ENCODE data around the gene GPC6.

The GPC6 gene

DNA sequence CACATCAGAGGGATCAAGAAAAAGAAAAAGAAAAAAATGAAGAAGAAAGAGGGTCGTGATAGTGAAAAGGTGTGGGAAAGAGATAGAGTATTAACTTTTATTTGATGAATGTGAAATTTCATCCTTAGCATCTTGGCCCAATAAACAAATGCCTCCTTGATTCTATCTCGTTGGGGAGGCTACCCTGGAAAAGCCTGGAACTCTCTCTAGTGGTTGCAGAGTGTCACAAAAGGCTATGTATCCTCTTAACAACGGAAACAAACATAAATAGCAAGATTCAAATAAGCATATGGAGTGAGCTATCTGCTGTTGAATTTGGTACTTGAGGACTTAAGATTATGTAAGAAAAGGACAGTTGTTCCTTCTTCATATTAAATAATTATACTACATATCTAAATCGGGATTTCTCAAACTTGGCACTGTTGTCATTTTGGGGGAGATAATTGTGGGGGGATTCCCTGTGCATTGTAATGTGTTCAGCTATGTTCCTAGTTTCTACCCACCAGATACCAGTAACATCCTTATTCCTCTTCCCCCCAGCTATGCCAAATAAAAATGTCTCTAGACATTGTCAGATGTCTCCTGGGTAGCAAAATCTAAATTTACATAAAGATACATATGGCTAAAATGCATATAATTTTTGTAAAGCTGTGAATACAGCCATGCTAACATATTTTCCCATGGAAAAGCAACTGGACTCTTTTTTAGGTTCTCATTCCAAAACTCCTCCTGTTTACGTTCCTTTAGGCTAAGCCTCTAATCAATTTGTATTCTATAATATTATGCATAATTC, 695.7 kb downstream of the GPC6 start:
- H3K4me1 ChIP-seq (ENCODE audit: control insufficient read depth, insufficient read depth, low read length), result no peaks in the 10 kb centered on the region
- no peak overlapping the region for H3K4me3 ChIP-seq (ENCODE audit: low read depth, low read length)
- ChIA-PET POLR2A (no interaction called here), CTCF (no interaction called here)
- no peak overlapping the region for H3K27ac ChIP-seq (ENCODE audit: extremely low read depth, low read depth, low read length)
- no peaks in the 10 kb centered on the region for H3K36me3 ChIP-seq (ENCODE audit: control insufficient read depth in 2 of 2, insufficient read depth in 1 of 2, low read length in 2 of 2)
- no peaks in the 10 kb centered on the region for H3K9me3 ChIP-seq (ENCODE audit: control insufficient read depth, insufficient read depth, low read depth, low read length)
- no peak for TF ChIP-seq GLIS1 (tag by site-specific recombination; IDR thresholded peaks at IDR 0.05)
- no peak for TF ChIP-seq EGR2 (tag by site-specific recombination; IDR thresholded peaks at IDR 0.05; ENCODE audit: low read depth)
- no peak for TF ChIP-seq ZSCAN16 (tag by site-specific recombination; IDR thresholded peaks at IDR 0.05)

- CTCF ChIA-PET, result no interaction called here
- POLR2A ChIA-PET, result no interaction called here
- H3K9me3 ChIP-seq (ENCODE audit: control insufficient read depth, insufficient read depth, low read depth, low read length), result no peaks in the 10 kb centered on the region
- H3K36me3 ChIP-seq (ENCODE audit: control insufficient read depth in 2 of 2, insufficient read depth in 1 of 2, low read length in 2 of 2), result no peaks in the 10 kb centered on the region
- no peaks in the 10 kb centered on the region for H3K4me1 ChIP-seq (ENCODE audit: control insufficient read depth, insufficient read depth, low read length)
- TF ChIP-seq PBX3 (CRISPR knock-in tag; IDR thresholded peaks at IDR 0.05), result no peak
- no peak for TF ChIP-seq ZNF223 (tag by site-specific recombination; IDR thresholded peaks at IDR 0.05)
- no peak for TF ChIP-seq ZBTB21 (tag by site-specific recombination; IDR thresholded peaks at IDR 0.05)
- no peak for TF ChIP-seq ZNF585B (tag by site-specific recombination; IDR thresholded peaks at IDR 0.05)
- no peak for TF ChIP-seq ZNF610 (tag by site-specific recombination; IDR thresholded peaks at IDR 0.05; ENCODE audit: borderline replicate concordance)
- no peak for TF ChIP-seq ZNF221 (tag by site-specific recombination; IDR thresholded peaks at IDR 0.05; ENCODE audit: borderline replicate concordance)
- no peak for TF ChIP-seq HOXA7 (CRISPR knock-in tag; IDR thresholded peaks at IDR 0.05; ENCODE audit: borderline replicate concordance)
- TF ChIP-seq ZNF629 (tag by site-specific recombination; IDR thresholded peaks at IDR 0.05), result no peak
- TF ChIP-seq, protein P1, sequence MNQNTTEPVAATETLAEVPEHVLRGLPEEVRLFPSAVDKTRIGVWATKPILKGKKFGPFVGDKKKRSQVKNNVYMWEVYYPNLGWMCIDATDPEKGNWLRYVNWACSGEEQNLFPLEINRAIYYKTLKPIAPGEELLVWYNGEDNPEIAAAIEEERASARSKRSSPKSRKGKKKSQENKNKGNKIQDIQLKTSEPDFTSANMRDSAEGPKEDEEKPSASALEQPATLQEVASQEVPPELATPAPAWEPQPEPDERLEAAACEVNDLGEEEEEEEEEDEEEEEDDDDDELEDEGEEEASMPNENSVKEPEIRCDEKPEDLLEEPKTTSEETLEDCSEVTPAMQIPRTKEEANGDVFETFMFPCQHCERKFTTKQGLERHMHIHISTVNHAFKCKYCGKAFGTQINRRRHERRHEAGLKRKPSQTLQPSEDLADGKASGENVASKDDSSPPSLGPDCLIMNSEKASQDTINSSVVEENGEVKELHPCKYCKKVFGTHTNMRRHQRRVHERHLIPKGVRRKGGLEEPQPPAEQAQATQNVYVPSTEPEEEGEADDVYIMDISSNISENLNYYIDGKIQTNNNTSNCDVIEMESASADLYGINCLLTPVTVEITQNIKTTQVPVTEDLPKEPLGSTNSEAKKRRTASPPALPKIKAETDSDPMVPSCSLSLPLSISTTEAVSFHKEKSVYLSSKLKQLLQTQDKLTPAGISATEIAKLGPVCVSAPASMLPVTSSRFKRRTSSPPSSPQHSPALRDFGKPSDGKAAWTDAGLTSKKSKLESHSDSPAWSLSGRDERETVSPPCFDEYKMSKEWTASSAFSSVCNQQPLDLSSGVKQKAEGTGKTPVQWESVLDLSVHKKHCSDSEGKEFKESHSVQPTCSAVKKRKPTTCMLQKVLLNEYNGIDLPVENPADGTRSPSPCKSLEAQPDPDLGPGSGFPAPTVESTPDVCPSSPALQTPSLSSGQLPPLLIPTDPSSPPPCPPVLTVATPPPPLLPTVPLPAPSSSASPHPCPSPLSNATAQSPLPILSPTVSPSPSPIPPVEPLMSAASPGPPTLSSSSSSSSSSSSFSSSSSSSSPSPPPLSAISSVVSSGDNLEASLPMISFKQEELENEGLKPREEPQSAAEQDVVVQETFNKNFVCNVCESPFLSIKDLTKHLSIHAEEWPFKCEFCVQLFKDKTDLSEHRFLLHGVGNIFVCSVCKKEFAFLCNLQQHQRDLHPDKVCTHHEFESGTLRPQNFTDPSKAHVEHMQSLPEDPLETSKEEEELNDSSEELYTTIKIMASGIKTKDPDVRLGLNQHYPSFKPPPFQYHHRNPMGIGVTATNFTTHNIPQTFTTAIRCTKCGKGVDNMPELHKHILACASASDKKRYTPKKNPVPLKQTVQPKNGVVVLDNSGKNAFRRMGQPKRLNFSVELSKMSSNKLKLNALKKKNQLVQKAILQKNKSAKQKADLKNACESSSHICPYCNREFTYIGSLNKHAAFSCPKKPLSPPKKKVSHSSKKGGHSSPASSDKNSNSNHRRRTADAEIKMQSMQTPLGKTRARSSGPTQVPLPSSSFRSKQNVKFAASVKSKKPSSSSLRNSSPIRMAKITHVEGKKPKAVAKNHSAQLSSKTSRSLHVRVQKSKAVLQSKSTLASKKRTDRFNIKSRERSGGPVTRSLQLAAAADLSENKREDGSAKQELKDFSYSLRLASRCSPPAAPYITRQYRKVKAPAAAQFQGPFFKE (tag by site-specific recombination; IDR thresholded peaks at IDR 0.05; ENCODE audit: borderline replicate concordance), result no peak
- TF ChIP-seq ZNF529 (tag by site-specific recombination; IDR thresholded peaks at IDR 0.05; ENCODE audit: insufficient replicate concordance), result no peak
- no peak for TF ChIP-seq INSM2 (tag by site-specific recombination; IDR thresholded peaks at IDR 0.05)
- no peak for TF ChIP-seq GLIS1 (tag by site-specific recombination; IDR thresholded peaks at IDR 0.05)
- TF ChIP-seq ZNF133 (tag by site-specific recombination; IDR thresholded peaks at IDR 0.05), result no peak
- no peak for TF ChIP-seq ZFP41 (tag by site-specific recombination; IDR thresholded peaks at IDR 0.05; ENCODE audit: borderline replicate concordance)
- TF ChIP-seq ZNF140 (tag by site-specific recombination; IDR thresholded peaks at IDR 0.05), result no peak
- TF ChIP-seq ZNF549 (tag by site-specific recombination; IDR thresholded peaks at IDR 0.05), result no peak
- no peak overlapping the region for H3K4me3 ChIP-seq (ENCODE audit: low read depth, low read length)
- H3K27ac ChIP-seq (ENCODE audit: extremely low read depth, low read depth, low read length), result no peak overlapping the region
Measured at GRCh38 chr13:93925990-93926389, 699.4 kb downstream of the GPC6 start.
